ENCODE data around the gene UCP2.

- TF ChIP-seq MAX (CRISPR knock-in tag; IDR thresholded peaks at IDR 0.05) = no peak
- no peak for TF ChIP-seq ZNF317 (CRISPR knock-in tag; IDR thresholded peaks at IDR 0.05; ENCODE audit: borderline replicate concordance, low read depth)
- TF ChIP-seq CTCF (IDR thresholded peaks at IDR 0.05) = no peak
- no peak for TF ChIP-seq ESRRA (CRISPR knock-in tag; IDR thresholded peaks at IDR 0.05; ENCODE audit: borderline replicate concordance)
- no peak for TF ChIP-seq ZNF219 (CRISPR knock-in tag; IDR thresholded peaks at IDR 0.05; ENCODE audit: borderline replicate concordance)
- no peak for TF ChIP-seq JUN (CRISPR knock-in tag; IDR thresholded peaks at IDR 0.05)
- no peak for TF ChIP-seq ELF4 (CRISPR knock-in tag; IDR thresholded peaks at IDR 0.05; ENCODE audit: low read depth)
- no peak for TF ChIP-seq NR2C2 (CRISPR knock-in tag; IDR thresholded peaks at IDR 0.05)
- no peak for TF ChIP-seq KAT7 (CRISPR knock-in tag; IDR thresholded peaks at IDR 0.05; ENCODE audit: borderline replicate concordance)
- no peak for TF ChIP-seq ZNF121 (CRISPR knock-in tag; IDR thresholded peaks at IDR 0.05)
- no peak for TF ChIP-seq FOXK1 (CRISPR knock-in tag; IDR thresholded peaks at IDR 0.05)
- TF ChIP-seq ZNF138 (CRISPR knock-in tag; conservative IDR thresholded peaks at IDR 0.05) = no peak
- no peak for TF ChIP-seq SOX15 (CRISPR knock-in tag; IDR thresholded peaks at IDR 0.05)
- TF ChIP-seq ZNF281 (CRISPR knock-in tag; IDR thresholded peaks at IDR 0.05) = no peak
These were observed 25.6 kb downstream of the UCP2 start for GRCh38 chr11:73956876-73957653.

Measured in WTC11 (cell line).